Inferior parietal cortex (tissue), 1 donor: ENCODE measurements around the gene CTAG1B.
"Not testable (repeated sequence)": the region's sequence is repeated elsewhere in the genome, so short reads cannot be mapped to it uniquely, and the experiment has no call there.

ENCODE experiments used
- DNase-seq: peaks from one replicate; pipeline ENCODE4 v3.0.0-alpha.2; 2016; ENCODE audit errors: extremely low spot score

Gene CTAG1B

GRCh38 chrX:154584585-154585183, 34.4 kb downstream of the CTAG1B start, which contains the start of gene CTAG1A:
Gene CTAG1A (plus strand): TSS chrX:154585133. CDS start chrX:154585207, 74 bp downstream.
- not testable (repeated sequence) for DNase-seq

- not testable (repeated sequence) for DNase-seq
Measured at GRCh38 chrX:154582994-154583393, 36.1 kb downstream of the CTAG1B start.

- DNase-seq: not testable (repeated sequence)
Measured at GRCh38 chrX:154575076-154575475, 44.0 kb downstream of the CTAG1B start.

- not testable (repeated sequence) for DNase-seq
Measured at GRCh38 chrX:154573061-154573460, 46.0 kb downstream of the CTAG1B start.

GRCh38 chrX:154570361-154570760, 48.7 kb downstream of the CTAG1B start:
- DNase-seq: not testable (repeated sequence)
